Spleen (tissue), 7 donors: ENCODE results near the gene ST7L.

Source experiments
- CTCF ChIP-seq, 11 experiments: fragments of 200-600 bp in 7 of 11; fragments of 450-650 bp in 4 of 11; sonication (generic) in 4 of 11; IDR thresholded peaks in 8 of 11; conservative IDR thresholded peaks in 3 of 11; 1 replicate in 7 of 11; 2 replicates in 4 of 11; pipeline versions ENCODE4 v1.4.0 to v1.8.0; 2016 to 2021; ENCODE audit warnings: antibody characterized with exemption in 11 of 11, inconsistent platforms in 4 of 11, mild to moderate bottlenecking in 1 of 11
- POLR2A ChIP-seq, 3 donors: fragments of 450-650 bp; IDR thresholded peaks; one replicate each; pipeline ENCODE4 v1.5.1; 2017; ENCODE audit warnings: antibody characterized with exemption in 3 of 3, mild to moderate bottlenecking in 1 of 3
- POLR2AphosphoS5 ChIP-seq, 3 donors: sonication (generic); formaldehyde crosslinking; IDR thresholded peaks; one replicate each; pipeline ENCODE4 v1.5.1; 2017; ENCODE audit warnings: antibody characterized with exemption in 3 of 3
- donor health status: DM: no; HTN: no; CAD: no; lungs with moderate emphysema.
- donor health status: DM: no; HTN: no; CAD: no.
- donor health status: DM: no; HTN: no; CAD: no.

GRCh38 chr1:112629256-112629655 lies 10.3 kb upstream of the ST7L start:
- TF ChIP-seq CTCF (IDR thresholded peaks at IDR 0.05 in 8 of 11, conservative IDR thresholded peaks at IDR 0.05 in 3 of 11) = no peak
- TF ChIP-seq POLR2AphosphoS5 (IDR thresholded peaks at IDR 0.05) = no peak
- TF ChIP-seq POLR2A (IDR thresholded peaks at IDR 0.05) = no peak
